Left ventricle myocardium superior (tissue), 1 donor: ENCODE data around the gene PSMC6. TPM values are rescaled to one million over a fixed set of nuclear protein-coding genes. Genes with fewer than 3 reads are reported as not detected.
"Not testable (repeated sequence)": the region's sequence is repeated elsewhere in the genome, so short reads cannot be mapped to it uniquely, and the experiment has no call there.

Experiments
- ATAC-seq: fragments of 200-7000 bp; cut with Tn5 transposase; one replicate; pipeline ENCODE4 v1.9.1; 2020; ENCODE audit warnings: mild to moderate bottlenecking, moderate library complexity
- DNase-seq: peaks from one replicate; pipeline ENCODE4 v3.0.0-alpha.2; 2020
- intact Hi-C: fragments of 100-400 bp; cut with micrococcal nuclease; formaldehyde crosslinking; loops from one replicate; pipeline ENCODE4 v1.11.0; 2022
- total RNA-seq: library from RNA; stranded (reverse); fragmentation: NEBNext Ultra II Directional; extraction: Animal tissue kit (Norgen Biotek cat#: 25700); gene quantifications from one replicate; pipeline ENCODE4 v1.2.1, GENCODE V29; 2021
- donor health status: DM: no; HTN: yes; CAD: no; lungs with severe emphysema.

Gene PSMC6
- total RNA-seq, 1 donor from 2014 or later, result 75.2 TPM

- intact Hi-C loops, result no loop called here
- no peak for DNase-seq
- no peak for ATAC-seq
Observed at GRCh38 chr14:52706286-52706685, 714 bp upstream of the PSMC6 start.

- intact Hi-C loops, result no loop called here
- ATAC-seq, result no peak
Observed at GRCh38 chr14:52711666-52712065, 4.7 kb downstream of the PSMC6 start.

GRCh38 chr14:52716155-52716554, 9.2 kb downstream of the PSMC6 start:
- intact Hi-C loops, result no loop called here
- ATAC-seq (no peak), DNase-seq (no peak)

More at GRCh38 chr14:52711666-52712065, 4.7 kb downstream of the PSMC6 start:
- DNase-seq, result no peak

GRCh38 chr14:52723514-52724359, 16.7 kb downstream of the PSMC6 start:
- ATAC-seq (no peak), DNase-seq (no peak)
- intact Hi-C loops, result no loop called here

DNA sequence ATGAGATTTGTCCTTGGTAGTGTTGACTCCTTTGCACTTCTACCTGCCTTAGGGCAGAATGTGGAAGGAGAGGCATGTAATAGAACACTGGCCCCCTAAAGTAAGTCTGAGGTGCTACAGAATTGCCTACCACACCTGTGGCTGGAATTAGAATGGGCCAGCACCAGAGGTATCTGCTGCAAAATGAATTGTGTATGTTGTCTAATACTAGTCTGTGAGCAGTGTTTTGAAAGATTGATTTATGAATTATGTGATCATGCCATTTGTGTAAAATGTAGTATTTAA, 17.3 kb downstream of the PSMC6 start:
- ATAC-seq, result no peak
- intact Hi-C loops, result no loop called here
- DNase-seq, result no peak

DNA sequence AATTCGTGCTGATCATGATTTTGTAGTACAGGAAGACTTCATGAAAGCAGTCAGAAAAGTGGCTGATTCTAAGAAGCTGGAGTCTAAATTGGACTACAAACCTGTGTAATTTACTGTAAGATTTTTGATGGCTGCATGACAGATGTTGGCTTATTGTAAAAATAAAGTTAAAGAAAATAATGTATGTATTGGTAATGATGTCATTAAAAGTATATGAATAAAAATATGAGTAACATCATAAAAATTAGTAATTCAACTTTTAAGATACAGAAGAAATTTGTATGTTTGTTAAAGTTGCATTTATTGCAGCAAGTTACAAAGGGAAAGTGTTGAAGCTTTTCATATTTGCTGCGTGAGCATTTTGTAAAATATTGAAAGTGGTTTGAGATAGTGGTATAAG, 20.5 kb downstream of the PSMC6 start:
- ATAC-seq, DNase-seq, intact Hi-C loops: not testable (repeated sequence)

DNA sequence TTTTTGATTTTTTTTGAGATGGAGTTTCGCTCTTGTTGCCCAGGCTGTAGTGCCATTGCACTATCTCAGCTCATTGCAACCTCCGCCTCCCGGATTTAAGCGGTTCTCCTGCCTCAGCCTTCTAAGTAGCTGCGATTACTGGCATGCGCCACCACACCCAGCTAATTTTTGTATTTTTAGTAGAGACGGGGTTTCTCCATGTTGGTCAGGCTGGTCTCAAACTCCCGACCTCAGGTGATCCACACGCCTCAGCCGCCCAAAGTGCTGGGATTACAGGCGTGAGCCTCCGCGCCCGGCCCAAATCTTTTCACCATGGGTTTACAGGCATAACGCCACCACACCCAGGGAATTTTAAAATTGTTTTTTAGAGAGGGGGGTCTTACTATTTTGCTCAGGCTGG, 22.0 kb downstream of the PSMC6 start:
- ATAC-seq, intact Hi-C loops, DNase-seq: not testable (repeated sequence)

- intact Hi-C loops, result no loop called here
- DNase-seq (no peak), ATAC-seq (no peak)
Observed at GRCh38 chr14:52729585-52729924, 22.6 kb downstream of the PSMC6 start.

- intact Hi-C loops, result no loop called here
Observed at GRCh38 chr14:52729925-52730708, 23.1 kb downstream of the PSMC6 start, which contains the start of gene STYX. Gene STYX (plus strand): TSS chr14:52730166. CDS start chr14:52730475, 309 bp downstream.

DNA sequence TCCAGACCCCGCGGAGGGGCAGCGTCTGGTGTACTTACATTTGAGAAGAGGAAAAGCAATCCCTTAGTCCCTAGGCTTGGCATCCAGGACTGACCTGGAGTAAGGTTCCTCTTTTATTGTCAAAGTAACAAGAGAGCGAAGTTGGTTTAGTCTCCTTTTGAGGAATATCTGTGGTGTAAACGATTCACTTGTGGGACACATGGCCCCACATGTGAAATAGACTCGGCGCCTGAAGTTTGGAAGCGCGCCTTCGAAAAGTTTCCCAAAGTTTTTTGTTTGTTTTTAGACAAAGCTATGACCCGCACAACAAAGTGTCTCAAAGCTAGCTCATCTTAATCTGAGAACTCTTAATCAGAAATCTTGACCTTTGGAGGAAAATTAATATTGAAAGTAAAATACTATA, 23.7 kb downstream of the PSMC6 start:
- intact Hi-C loops, result no loop called here
- ATAC-seq (no peak), DNase-seq (no peak)

More at GRCh38 chr14:52729925-52730708, 23.1 kb downstream of the PSMC6 start, which contains the start of gene STYX:
- ATAC-seq (peak; percentile 99), DNase-seq (peak; percentile 100)

- no peak for ATAC-seq
- no peak for DNase-seq
- intact Hi-C loops, result no loop called here
Observed at GRCh38 chr14:52733824-52734223, 26.8 kb downstream of the PSMC6 start.

- intact Hi-C loops, result no loop called here
- no peak for DNase-seq
- no peak for ATAC-seq
Observed at GRCh38 chr14:52735921-52736489, 29.0 kb downstream of the PSMC6 start.

- no peak for DNase-seq
- no peak for ATAC-seq
- intact Hi-C loops, result no loop called here
Observed at GRCh38 chr14:52738409-52738808, 31.4 kb downstream of the PSMC6 start.

DNA sequence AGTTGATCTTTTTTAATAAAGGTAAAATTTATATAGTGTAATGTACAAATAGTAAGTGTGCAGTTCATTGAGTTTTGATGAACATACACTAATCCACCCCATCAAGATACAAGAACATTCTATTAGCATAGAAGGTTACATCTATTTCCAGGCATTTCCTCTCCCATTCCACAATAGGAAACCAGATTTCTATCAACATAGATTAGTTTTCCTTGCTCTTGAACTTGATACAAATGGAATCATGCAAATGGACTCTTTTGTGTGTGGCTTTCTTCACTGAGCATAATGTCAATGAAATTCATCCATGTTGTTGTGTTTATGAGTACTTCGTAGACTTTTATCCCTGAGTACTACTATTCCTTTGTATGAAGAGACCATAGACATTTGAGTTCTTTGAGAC, 33.8 kb downstream of the PSMC6 start:
- DNase-seq, result no peak
- ATAC-seq, result no peak
- intact Hi-C loops, result no loop called here

DNA sequence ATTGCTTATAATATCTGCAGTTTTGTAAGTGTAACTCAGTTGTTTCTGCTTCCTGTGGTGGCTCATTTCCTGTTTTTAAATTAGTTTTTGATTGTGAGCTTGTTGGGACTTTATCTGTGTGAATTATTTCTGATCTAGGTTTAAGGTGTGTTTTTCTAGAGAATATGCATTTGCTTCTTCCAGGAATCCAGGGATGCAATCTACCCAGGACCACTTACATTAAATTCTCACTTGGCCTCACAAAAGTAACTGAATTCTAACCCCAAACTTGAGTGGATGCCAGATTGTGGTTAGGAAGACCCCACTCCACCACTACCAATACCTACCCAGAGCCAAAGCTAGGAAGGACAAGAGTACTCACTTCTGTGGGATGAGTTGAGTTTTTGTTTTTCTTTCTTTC, 34.9 kb downstream of the PSMC6 start:
- intact Hi-C loops, result no loop called here
- DNase-seq, result no peak

DNA sequence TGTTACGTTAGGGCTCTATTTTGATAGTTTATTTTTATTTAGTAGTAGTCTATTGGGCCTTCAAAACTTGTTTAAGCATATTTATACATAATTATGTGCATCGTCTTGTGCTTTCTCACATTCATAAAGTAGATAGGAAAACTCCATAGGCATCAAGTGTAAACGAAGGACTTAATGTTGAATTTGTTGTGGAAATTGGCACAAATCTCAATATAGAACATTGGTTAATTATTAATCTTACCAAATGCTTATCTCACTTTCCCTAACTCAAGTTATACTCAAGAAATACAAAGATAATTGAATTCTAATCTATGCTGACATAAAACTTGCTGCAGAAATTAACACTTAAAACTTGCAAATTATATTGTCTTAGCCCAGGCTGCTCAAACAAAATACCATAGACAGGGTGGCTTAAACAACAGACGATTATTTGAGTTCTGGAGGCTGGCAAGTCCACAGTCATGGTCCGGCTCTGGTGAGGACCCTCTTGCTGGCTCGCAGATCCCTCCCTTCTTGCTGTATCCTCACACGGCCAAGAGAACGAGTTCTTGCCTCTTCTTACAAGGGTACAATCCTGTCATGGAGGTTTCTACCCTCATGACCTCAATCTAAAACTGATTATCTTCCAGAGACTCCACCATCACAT, 41.8 kb downstream of the PSMC6 start:
- DNase-seq (no peak), ATAC-seq (no peak)
- intact Hi-C loops, result no loop called here

More for the DNA sequence above, 34.9 kb downstream of the PSMC6 start:
- ATAC-seq, result no peak

GRCh38 chr14:52755607-52756316, 48.8 kb downstream of the PSMC6 start:
- ATAC-seq (no peak), DNase-seq (no peak)
- intact Hi-C loops, result no loop called here

- DNase-seq (no peak), ATAC-seq (no peak)
- intact Hi-C loops, result no loop called here
Observed at GRCh38 chr14:52759145-52759544, 52.1 kb downstream of the PSMC6 start.

DNA sequence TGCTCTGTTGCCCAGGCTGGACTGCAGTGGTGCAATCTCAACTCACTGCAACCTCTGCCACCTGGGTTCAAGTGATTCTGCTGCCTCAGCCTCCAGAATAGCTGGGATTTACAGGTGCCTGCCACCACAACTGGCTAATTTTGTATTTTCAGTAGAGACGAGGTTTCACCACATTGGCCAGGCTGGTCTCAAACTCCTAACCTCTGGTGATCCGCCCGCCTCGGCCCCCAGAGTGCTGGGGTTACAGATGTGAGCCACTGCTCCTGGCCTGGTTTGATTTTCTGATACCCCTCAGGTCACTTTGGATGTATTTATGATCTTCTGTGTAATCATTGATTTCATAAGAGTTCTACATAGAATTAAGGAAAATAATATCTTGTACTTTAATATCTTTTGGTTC, 55.9 kb downstream of the PSMC6 start:
- ATAC-seq, DNase-seq, intact Hi-C loops: not testable (repeated sequence)
